HG03175 (cell line): Measurements from ENCODE around the gene CYP4F3.
"Not testable (repeated sequence)": the region's sequence is repeated elsewhere in the genome, so short reads cannot be mapped to it uniquely, and the experiment has no call there.

ENCODE experiments used
- ATAC-seq: cut with Tn5 transposase; IDR thresholded peaks from one replicate; pipeline ENCODE4 v1.9.1; 2021; ENCODE audit warnings: mild to moderate bottlenecking, moderate library complexity; ENCODE audit not compliant: unreplicated experiment

CYP4F3 gene

GRCh38 chr19:15640294-15640903 is at the start of gene CYP4F3:
CYP4F3 (plus strand) TSS chr19:15640897; CDS start chr19:15641416, 519 bp downstream.
- no peak for ATAC-seq

GRCh38 chr19:15591796-15592195 is 48.9 kb upstream of the CYP4F3 start:
- no peak for ATAC-seq

- not testable (repeated sequence) for ATAC-seq
These were observed 48.2 kb upstream of the CYP4F3 start for GRCh38 chr19:15592506-15592905.

- ATAC-seq, result not testable (repeated sequence)
These were observed 46.9 kb upstream of the CYP4F3 start for GRCh38 chr19:15593766-15594165.

- no peak for ATAC-seq
These were observed 45.6 kb upstream of the CYP4F3 start for GRCh38 chr19:15595069-15595468.

GRCh38 chr19:15607978-15608925 is 32.4 kb upstream of the CYP4F3 start:
- ATAC-seq, result not testable (repeated sequence)

- ATAC-seq, result no peak
These were observed 31.4 kb upstream of the CYP4F3 start for GRCh38 chr19:15609261-15609660.

GRCh38 chr19:15612342-15612741 is 28.4 kb upstream of the CYP4F3 start:
- ATAC-seq, result no peak

- ATAC-seq, result no peak
These were observed 27.4 kb upstream of the CYP4F3 start for GRCh38 chr19:15613338-15613737.

- no peak for ATAC-seq
These were observed 26.0 kb upstream of the CYP4F3 start, which contains the start of gene CYP4F8 for GRCh38 chr19:15614507-15615379. CYP4F8 (plus strand) TSS chr19:15615218; CDS start chr19:15615617, 399 bp downstream.

- ATAC-seq, result no peak
These were observed 25.2 kb upstream of the CYP4F3 start for GRCh38 chr19:15615526-15615925.

GRCh38 chr19:15616183-15616582 is 24.5 kb upstream of the CYP4F3 start:
- no peak for ATAC-seq

GRCh38 chr19:15616627-15617270 is 23.9 kb upstream of the CYP4F3 start:
- no peak for ATAC-seq

GRCh38 chr19:15618321-15618720 is 22.4 kb upstream of the CYP4F3 start:
- no peak for ATAC-seq

- no peak for ATAC-seq
These were observed 18.9 kb upstream of the CYP4F3 start for GRCh38 chr19:15621801-15622200.

GRCh38 chr19:15622991-15623390 is 17.7 kb upstream of the CYP4F3 start:
- ATAC-seq, result no peak

- no peak for ATAC-seq
These were observed 16.9 kb upstream of the CYP4F3 start for GRCh38 chr19:15623711-15624318.

- ATAC-seq, result no peak
These were observed 12.3 kb upstream of the CYP4F3 start for GRCh38 chr19:15628236-15629002.
